GM06990 (cell line): ENCODE results near the gene STK32B.
"Not testable (repeated sequence)": the region's sequence is repeated elsewhere in the genome, so short reads cannot be mapped to it uniquely, and the experiment has no call there.

Experiments used
- DNase-seq: peaks from one replicate; pipeline ENCODE4 v3.0.0-alpha.2; 2011; ENCODE audit not compliant: insufficient read length; ENCODE audit errors: extremely low read depth
- H3K27me3 ChIP-seq: replicated peaks from 2 replicates; pipeline ENCODE4 v1.6.0; 2011; ENCODE audit warnings: low read length; ENCODE audit not compliant: control insufficient read depth, insufficient read depth
- H3K36me3 ChIP-seq: 2 replicates; pipeline ENCODE4 v1.5.1; 2011; ENCODE audit warnings: low read length; ENCODE audit not compliant: control insufficient read depth, insufficient read depth
- H3K4me3 ChIP-seq: replicated peaks from 2 replicates; pipeline ENCODE4 v1.5.1; 2011; ENCODE audit warnings: low read depth, mild to moderate bottlenecking, control low read depth, low read length
- CTCF ChIP-seq: IDR thresholded peaks from 2 replicates; pipeline ENCODE4 v1.5.1; 2011; ENCODE audit warnings: low read length, control low read depth, mild to moderate bottlenecking, inconsistent platforms; ENCODE audit not compliant: insufficient read depth, poor library complexity, severe bottlenecking

Gene STK32B

GRCh38 chr4:5052726-5053425 lies 1.6 kb downstream of the STK32B start:
- Histone ChIP-seq H3K36me3 (no peaks in the 10 kb centered on the region), H3K4me3 (no peak overlapping the region), H3K27me3 (0 out of 2 replicates have a peak, but pooled peaks cover 3% of the 10 kb centered on the region)
- TF ChIP-seq CTCF = no peak
- no peak for DNase-seq

GRCh38 chr4:5054532-5054931 lies 3.3 kb downstream of the STK32B start:
- Histone ChIP-seq H3K4me3 (no peak overlapping the region), H3K36me3 (no peaks in the 10 kb centered on the region), H3K27me3 (0 out of 2 replicates have a peak, but pooled peaks cover 1% of the 10 kb centered on the region)
- no peak for TF ChIP-seq CTCF
- DNase-seq = no peak

DNA sequence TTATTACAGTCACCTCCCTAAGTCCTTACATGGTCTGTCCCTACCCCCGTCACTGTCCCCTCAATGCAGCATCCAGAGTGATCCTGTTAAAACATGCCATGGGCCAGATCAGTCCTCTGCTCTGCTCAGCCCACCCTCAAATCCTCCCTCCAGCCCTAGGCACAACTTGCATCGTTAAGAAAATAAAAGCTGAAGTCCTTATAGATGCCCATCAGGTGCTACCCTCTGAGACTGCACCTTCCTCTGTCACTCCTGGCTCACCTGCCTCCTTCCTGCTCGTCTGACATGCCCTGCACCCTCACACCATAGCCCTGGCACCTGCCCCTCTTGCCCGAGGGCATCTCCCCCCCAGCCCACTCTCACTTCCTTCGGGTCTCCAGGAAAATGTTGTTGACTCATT lies 4.1 kb downstream of the STK32B start:
- TF ChIP-seq CTCF = no peak
- DNase-seq = no peak
- no peaks in the 10 kb centered on the region for H3K36me3 ChIP-seq

DNA sequence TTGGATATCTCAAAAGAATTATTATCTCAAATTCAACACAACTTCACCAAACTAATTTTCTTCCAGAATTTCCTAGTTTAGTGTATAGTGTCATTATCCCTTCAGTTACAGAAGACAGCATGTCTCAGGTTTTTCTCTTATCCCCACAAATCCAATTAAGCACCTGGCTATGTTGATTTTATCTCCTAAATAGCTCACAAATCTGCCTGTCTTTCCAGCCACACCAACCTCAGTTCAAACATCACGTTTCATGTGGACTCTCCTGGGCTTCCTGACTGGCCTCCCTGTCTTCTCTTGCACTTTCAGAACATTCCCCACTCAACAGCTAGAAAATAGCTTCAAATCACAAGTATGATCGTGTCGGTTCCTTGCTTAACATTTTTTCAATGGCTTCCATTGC lies 14.8 kb downstream of the STK32B start:
- TF ChIP-seq CTCF = no peak

More for the DNA sequence above, 4.1 kb downstream of the STK32B start:
- Histone ChIP-seq H3K4me3 (no peak overlapping the region), H3K27me3 (0 out of 2 replicates have a peak, but pooled peaks cover 1% of the 10 kb centered on the region)

DNA sequence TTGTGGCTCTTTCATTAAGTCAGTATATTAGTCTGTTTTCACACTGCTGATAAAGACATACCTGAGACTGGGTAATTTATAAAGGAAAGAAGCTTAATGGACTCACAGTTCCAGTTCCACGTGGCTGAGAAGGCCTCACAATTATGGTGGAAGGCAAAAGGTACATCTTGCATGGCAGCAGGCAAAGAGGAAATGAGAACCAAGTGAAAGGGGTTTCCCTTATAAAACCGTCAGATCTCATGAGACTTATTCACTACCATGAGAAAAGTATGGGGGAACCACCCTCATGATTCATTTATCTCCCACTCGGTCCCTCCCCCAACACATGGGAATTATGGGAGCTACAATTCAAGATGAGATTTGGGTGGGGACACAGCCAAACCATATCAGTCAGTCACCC lies 15.7 kb downstream of the STK32B start:
- DNase-seq, H3K27me3 ChIP-seq, H3K36me3 ChIP-seq, H3K4me3 ChIP-seq: not testable (repeated sequence)

More for the DNA sequence above, 14.8 kb downstream of the STK32B start:
- H3K36me3 ChIP-seq = no peaks in the 10 kb centered on the region
- no peak for DNase-seq
- no peaks in the 10 kb centered on the region for H3K27me3 ChIP-seq
- no peak overlapping the region for H3K4me3 ChIP-seq

DNA sequence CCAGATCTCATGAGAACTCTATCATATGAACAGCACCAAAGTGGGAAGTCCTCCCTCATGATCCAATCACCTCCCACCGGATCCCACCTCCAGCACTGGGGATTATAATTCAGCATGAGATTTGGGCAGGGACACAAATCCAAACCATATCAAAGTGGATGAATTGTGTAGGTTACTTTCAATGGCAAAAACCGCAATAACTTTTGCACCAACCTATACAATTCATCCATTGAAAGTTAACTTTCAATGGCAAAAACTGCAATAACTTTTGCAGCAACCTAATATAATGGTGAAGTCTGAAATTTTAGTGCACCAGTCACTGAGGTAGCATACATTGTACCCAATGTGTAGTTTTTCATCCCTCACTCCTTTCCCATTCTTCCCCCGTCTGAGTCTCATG lies 16.6 kb downstream of the STK32B start:
- TF ChIP-seq CTCF = no peak
- no peaks in the 10 kb centered on the region for H3K36me3 ChIP-seq
- H3K27me3 ChIP-seq = no peaks in the 10 kb centered on the region
- H3K4me3 ChIP-seq = no peak overlapping the region
- DNase-seq = no peak
